Measurements from ENCODE around the gene CSH2. TPM values are rescaled to one million over a fixed set of nuclear protein-coding genes. Genes with fewer than 3 reads are reported as not detected.
"Not testable (repeated sequence)": the region's sequence is repeated elsewhere in the genome, so short reads cannot be mapped to it uniquely, and the experiment has no call there.

CSH2 gene
- total RNA-seq, 1 donor from 2014 or later: not detected

- H3K9me3 ChIP-seq (ENCODE audit: control insufficient read depth in 3 of 3, low read length in 3 of 3); H3K4me3 ChIP-seq (ENCODE audit: low read length in 3 of 3); H3K9ac ChIP-seq (ENCODE audit: low read depth in 1 of 3, low read length in 3 of 3); H3K36me3 ChIP-seq (ENCODE audit: control insufficient read depth in 3 of 3, insufficient read depth in 3 of 3, low read length in 3 of 3); H3K27ac ChIP-seq (ENCODE audit: low read depth, low read length); H3K4me1 ChIP-seq (ENCODE audit: control insufficient read depth in 3 of 3, insufficient read depth in 3 of 3, low read length in 3 of 3); H3K27me3 ChIP-seq (ENCODE audit: control insufficient read depth in 3 of 3, insufficient read depth in 3 of 3, low read length in 3 of 3): not testable (repeated sequence)
Measured at GRCh38 chr17:63856425-63856824, 17.1 kb downstream of the CSH2 start.

DNA sequence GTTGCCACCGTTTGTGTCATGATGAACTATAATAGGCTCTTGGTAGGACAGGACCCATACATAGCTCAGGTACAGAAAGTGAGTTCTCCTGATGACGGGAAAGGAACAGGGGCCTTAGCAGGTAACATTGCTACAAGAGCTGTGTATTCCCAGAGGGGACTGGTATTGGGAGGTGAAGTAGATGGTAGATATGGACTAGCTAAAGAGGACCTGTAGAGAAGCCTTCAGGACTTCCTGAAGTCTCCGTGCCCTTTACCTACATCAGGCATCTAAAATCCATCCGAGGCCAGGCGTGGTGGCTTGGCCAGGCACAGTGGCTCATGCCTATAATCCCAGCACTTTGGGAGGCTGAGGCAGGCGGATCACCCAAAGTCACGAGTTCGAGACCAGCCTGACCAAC, 18.3 kb downstream of the CSH2 start:
- H3K27me3 ChIP-seq (ENCODE audit: control insufficient read depth in 3 of 3, insufficient read depth in 3 of 3, low read length in 3 of 3): no peaks in the 10 kb centered on the region

DNA sequence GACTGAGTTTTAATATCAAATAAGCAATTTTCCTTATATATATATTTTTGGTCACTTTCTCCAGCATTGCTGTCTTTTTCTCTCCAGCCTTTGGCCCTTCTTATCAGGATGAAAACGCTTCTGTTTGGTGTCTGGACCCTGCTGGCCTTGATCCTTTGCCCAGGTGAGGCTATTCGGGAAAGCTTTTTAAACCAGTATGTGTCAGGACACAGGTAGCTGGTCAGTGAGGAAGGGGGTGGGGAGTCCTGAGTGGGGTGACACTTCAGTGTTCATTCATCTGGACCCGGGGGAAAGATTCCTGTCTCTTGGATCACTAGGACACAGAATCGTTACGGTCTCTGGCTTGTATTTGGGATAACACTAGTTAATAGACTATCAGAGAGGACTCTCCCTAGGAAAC, 18.8 kb downstream of the CSH2 start:
- Histone ChIP-seq H3K27ac (ENCODE audit: low read depth, low read length) (no peak overlapping the region), H3K9ac (ENCODE audit: low read depth in 1 of 3, low read length in 3 of 3) (no peak overlapping the region), H3K36me3 (ENCODE audit: control insufficient read depth in 3 of 3, insufficient read depth in 3 of 3, low read length in 3 of 3) (no peaks in the 10 kb centered on the region), H3K4me1 (ENCODE audit: control insufficient read depth in 3 of 3, insufficient read depth in 3 of 3, low read length in 3 of 3) (peaks cover 0 to under 1% (median 0%) of the 10 kb centered on the region in 3 donors), H3K9me3 (ENCODE audit: control insufficient read depth in 3 of 3, low read length in 3 of 3) (no peaks in the 10 kb centered on the region), H3K4me3 (ENCODE audit: low read length in 3 of 3) (no peak overlapping the region), H3K27me3 (ENCODE audit: control insufficient read depth in 3 of 3, insufficient read depth in 3 of 3, low read length in 3 of 3) (no peaks in the 10 kb centered on the region)

More for the DNA sequence above, 18.3 kb downstream of the CSH2 start:
- Histone ChIP-seq H3K9ac (ENCODE audit: low read depth in 1 of 3, low read length in 3 of 3) (no peak overlapping the region), H3K9me3 (ENCODE audit: control insufficient read depth in 3 of 3, low read length in 3 of 3) (no peaks in the 10 kb centered on the region), H3K4me1 (ENCODE audit: control insufficient read depth in 3 of 3, insufficient read depth in 3 of 3, low read length in 3 of 3) (no peaks in the 10 kb centered on the region), H3K4me3 (ENCODE audit: low read length in 3 of 3) (no peak overlapping the region), H3K27ac (ENCODE audit: low read depth, low read length) (no peak overlapping the region), H3K36me3 (ENCODE audit: control insufficient read depth in 3 of 3, insufficient read depth in 3 of 3, low read length in 3 of 3) (no peaks in the 10 kb centered on the region)

DNA sequence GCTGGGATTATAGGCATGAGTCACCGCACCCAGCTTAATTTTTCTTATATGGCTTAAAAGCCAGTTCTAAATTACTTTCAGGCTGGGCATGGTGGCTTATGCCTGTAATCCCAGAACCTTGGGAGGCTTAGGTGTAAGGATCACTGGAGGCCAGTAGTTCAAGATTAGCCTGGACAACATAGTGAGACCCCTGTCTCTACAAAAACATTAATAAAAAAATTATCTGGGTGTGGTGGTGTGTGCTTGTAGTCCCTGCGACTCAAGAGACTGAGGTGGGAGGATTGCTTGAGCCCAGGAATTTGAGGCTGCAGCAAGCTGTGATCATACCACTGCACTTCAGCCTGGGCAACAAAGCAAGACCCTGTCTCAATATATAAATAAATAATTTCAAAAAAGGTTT, 20.2 kb downstream of the CSH2 start:
- no peaks in the 10 kb centered on the region for H3K27me3 ChIP-seq (ENCODE audit: control insufficient read depth in 3 of 3, insufficient read depth in 3 of 3, low read length in 3 of 3)
- no peaks in the 10 kb centered on the region for H3K9me3 ChIP-seq (ENCODE audit: control insufficient read depth in 3 of 3, low read length in 3 of 3)
- H3K4me1 ChIP-seq (ENCODE audit: control insufficient read depth in 3 of 3, insufficient read depth in 3 of 3, low read length in 3 of 3): peaks cover 6 to 12% (median 12%) of the 10 kb centered on the region in 3 donors
- H3K9ac ChIP-seq (ENCODE audit: low read depth in 1 of 3, low read length in 3 of 3): no peak overlapping the region
- H3K4me3 ChIP-seq (ENCODE audit: low read length in 3 of 3): no peak overlapping the region
- no peaks in the 10 kb centered on the region for H3K36me3 ChIP-seq (ENCODE audit: control insufficient read depth in 3 of 3, insufficient read depth in 3 of 3, low read length in 3 of 3)
- no peak overlapping the region for H3K27ac ChIP-seq (ENCODE audit: low read depth, low read length)

DNA sequence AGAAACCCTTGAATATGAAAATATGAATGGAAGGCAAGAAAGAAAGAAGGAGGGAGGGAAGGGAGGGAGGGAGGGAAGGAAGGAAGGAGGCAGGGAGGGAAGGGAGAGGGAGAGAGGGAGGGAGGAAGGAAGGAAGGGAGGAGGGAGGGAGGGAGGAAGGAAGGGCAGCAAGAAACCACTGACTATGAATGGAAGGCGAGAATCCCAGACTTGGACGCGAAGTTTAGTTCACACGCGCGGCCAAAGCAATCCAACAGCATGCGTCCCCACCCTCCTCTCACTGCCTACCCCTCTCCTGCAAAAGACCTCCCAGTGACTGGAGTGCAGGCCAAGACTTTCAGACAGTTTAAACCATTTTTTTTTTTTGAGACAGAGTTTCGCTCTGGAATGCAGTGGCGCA, 23.1 kb downstream of the CSH2 start:
- H3K9ac ChIP-seq (ENCODE audit: low read depth in 1 of 3, low read length in 3 of 3): no peak overlapping the region
- H3K27me3 ChIP-seq (ENCODE audit: control insufficient read depth in 3 of 3, insufficient read depth in 3 of 3, low read length in 3 of 3): no peaks in the 10 kb centered on the region
- no peaks in the 10 kb centered on the region for H3K9me3 ChIP-seq (ENCODE audit: control insufficient read depth in 3 of 3, low read length in 3 of 3)
- no peak overlapping the region for H3K4me3 ChIP-seq (ENCODE audit: low read length in 3 of 3)
- H3K36me3 ChIP-seq (ENCODE audit: control insufficient read depth in 3 of 3, insufficient read depth in 3 of 3, low read length in 3 of 3): no peaks in the 10 kb centered on the region
- no peak overlapping the region for H3K27ac ChIP-seq (ENCODE audit: low read depth, low read length)
- H3K4me1 ChIP-seq (ENCODE audit: control insufficient read depth in 3 of 3, insufficient read depth in 3 of 3, low read length in 3 of 3): peaks cover 6 to 13% (median 12%) of the 10 kb centered on the region in 3 donors

- Histone ChIP-seq H3K27me3 (ENCODE audit: control insufficient read depth in 3 of 3, insufficient read depth in 3 of 3, low read length in 3 of 3) (no peaks in the 10 kb centered on the region), H3K36me3 (ENCODE audit: control insufficient read depth in 3 of 3, insufficient read depth in 3 of 3, low read length in 3 of 3) (no peaks in the 10 kb centered on the region), H3K9ac (ENCODE audit: low read depth in 1 of 3, low read length in 3 of 3) (peak overlapping the region; percentile 66 to 83 (median 74)), H3K4me3 (ENCODE audit: low read length in 3 of 3) (peak overlapping the region; percentile 66 to 83 (median 75)), H3K27ac (ENCODE audit: low read depth, low read length) (peak overlapping the region; percentile 72), H3K4me1 (ENCODE audit: control insufficient read depth in 3 of 3, insufficient read depth in 3 of 3, low read length in 3 of 3) (peaks cover 6 to 13% (median 12%) of the 10 kb centered on the region in 3 donors), H3K9me3 (ENCODE audit: control insufficient read depth in 3 of 3, low read length in 3 of 3) (no peaks in the 10 kb centered on the region)
Measured at GRCh38 chr17:63848834-63849689, 24.4 kb downstream of the CSH2 start.

GRCh38 chr17:63847525-63848249, 25.8 kb downstream of the CSH2 start:
- Histone ChIP-seq H3K4me3 (ENCODE audit: low read length in 3 of 3) (no peak overlapping the region), H3K27me3 (ENCODE audit: control insufficient read depth in 3 of 3, insufficient read depth in 3 of 3, low read length in 3 of 3) (no peaks in the 10 kb centered on the region), H3K36me3 (ENCODE audit: control insufficient read depth in 3 of 3, insufficient read depth in 3 of 3, low read length in 3 of 3) (no peaks in the 10 kb centered on the region), H3K4me1 (ENCODE audit: control insufficient read depth in 3 of 3, insufficient read depth in 3 of 3, low read length in 3 of 3) (peaks cover 12 to 18% (median 18%) of the 10 kb centered on the region in 3 donors), H3K27ac (ENCODE audit: low read depth, low read length) (no peak overlapping the region), H3K9ac (ENCODE audit: low read depth in 1 of 3, low read length in 3 of 3) (no peak overlapping the region), H3K9me3 (ENCODE audit: control insufficient read depth in 3 of 3, low read length in 3 of 3) (no peaks in the 10 kb centered on the region)

DNA sequence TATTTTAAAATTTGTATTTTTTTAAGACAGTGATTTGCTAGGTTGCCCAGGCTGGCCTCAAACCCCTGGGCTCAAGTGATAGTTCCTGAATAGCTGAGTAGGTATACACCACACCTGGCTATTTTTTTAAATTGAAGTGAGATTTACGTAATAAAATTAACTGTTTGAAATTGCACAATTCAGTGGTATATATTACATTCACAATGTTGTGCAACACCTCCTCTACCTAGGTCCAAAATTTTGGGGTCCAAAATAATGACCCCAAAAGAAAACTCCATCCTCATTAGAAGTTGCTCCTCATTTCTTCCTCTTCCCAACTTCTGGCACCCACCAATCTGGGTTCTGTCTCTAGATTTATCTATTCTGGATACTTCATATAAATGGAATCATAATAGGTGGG, 28.0 kb downstream of the CSH2 start:
- Histone ChIP-seq H3K36me3 (ENCODE audit: control insufficient read depth in 3 of 3, insufficient read depth in 3 of 3, low read length in 3 of 3) (no peaks in the 10 kb centered on the region), H3K4me3 (ENCODE audit: low read length in 3 of 3) (no peak overlapping the region), H3K27me3 (ENCODE audit: control insufficient read depth in 3 of 3, insufficient read depth in 3 of 3, low read length in 3 of 3) (no peaks in the 10 kb centered on the region), H3K27ac (ENCODE audit: low read depth, low read length) (no peak overlapping the region), H3K9me3 (ENCODE audit: control insufficient read depth in 3 of 3, low read length in 3 of 3) (no peaks in the 10 kb centered on the region), H3K9ac (ENCODE audit: low read depth in 1 of 3, low read length in 3 of 3) (no peak overlapping the region), H3K4me1 (ENCODE audit: control insufficient read depth in 3 of 3, insufficient read depth in 3 of 3, low read length in 3 of 3) (peaks cover 28 to 34% (median 32%) of the 10 kb centered on the region in 3 donors)

DNA sequence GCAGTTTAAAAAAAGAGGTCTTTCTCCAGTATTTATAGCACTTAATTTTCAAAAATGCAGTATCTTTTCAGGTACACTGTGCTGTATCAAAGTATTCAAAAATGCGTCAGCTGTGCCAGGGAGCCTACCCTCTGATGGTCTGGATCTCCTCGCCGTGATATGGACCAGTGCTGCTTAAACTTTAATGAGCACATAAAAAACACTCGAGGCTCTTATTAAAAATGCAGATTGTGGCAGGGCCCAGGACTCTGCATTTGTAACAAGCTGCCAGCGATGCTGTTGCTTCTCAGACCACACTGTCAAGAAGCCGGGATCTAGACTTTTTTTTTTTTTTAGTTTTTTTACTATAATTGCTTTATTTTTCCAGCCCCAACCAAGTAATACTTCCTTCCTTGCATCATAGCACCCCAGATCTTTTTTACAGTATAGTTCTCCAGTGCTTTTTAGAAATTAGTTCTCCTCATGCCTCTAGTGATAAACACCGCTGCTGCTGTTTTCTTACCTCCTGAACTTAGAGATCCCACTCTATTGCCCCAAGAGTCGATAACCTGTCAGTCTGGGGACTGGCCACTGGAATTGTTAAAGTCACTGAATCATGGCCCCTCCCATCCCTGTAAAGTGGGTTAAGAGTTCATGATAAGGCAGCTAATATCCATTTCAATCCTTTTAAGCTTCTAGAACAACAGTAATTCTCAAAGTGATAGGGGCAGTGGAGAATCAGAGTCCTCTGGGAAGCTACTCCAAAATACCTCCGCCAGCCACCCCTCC, 29.4 kb downstream of the CSH2 start:
- Histone ChIP-seq H3K27me3 (ENCODE audit: control insufficient read depth in 3 of 3, insufficient read depth in 3 of 3, low read length in 3 of 3) (no peaks in the 10 kb centered on the region), H3K27ac (ENCODE audit: low read depth, low read length) (peak overlapping the region; percentile 89), H3K9ac (ENCODE audit: low read depth in 1 of 3, low read length in 3 of 3) (peak overlapping the region in 2 of 3 donors; percentile 86 to 90), H3K4me1 (ENCODE audit: control insufficient read depth in 3 of 3, insufficient read depth in 3 of 3, low read length in 3 of 3) (peaks cover 38 to 42% (median 41%) of the 10 kb centered on the region in 3 donors), H3K4me3 (ENCODE audit: low read length in 3 of 3) (peak overlapping the region in 2 of 3 donors; percentile 84 to 87), H3K9me3 (ENCODE audit: control insufficient read depth in 3 of 3, low read length in 3 of 3) (no peaks in the 10 kb centered on the region), H3K36me3 (ENCODE audit: control insufficient read depth in 3 of 3, insufficient read depth in 3 of 3, low read length in 3 of 3) (no peaks in the 10 kb centered on the region)
